22Rv1 (cell line): ENCODE data around the gene C1orf159.

Experiments used
- ZFX ChIP-seq: fragments of 450-650 bp; IDR thresholded peaks from 2 replicates; pipeline ENCODE4 v1.6.1; 2017; ENCODE audit warnings: antibody characterized with exemption, borderline replicate concordance
- TF ChIP-seq, protein P1 (sequence below): fragments of 450-650 bp; IDR thresholded peaks from 2 replicates; pipeline ENCODE4 v1.5.1; 2017; ENCODE audit warnings: mild to moderate bottlenecking

DNA sequence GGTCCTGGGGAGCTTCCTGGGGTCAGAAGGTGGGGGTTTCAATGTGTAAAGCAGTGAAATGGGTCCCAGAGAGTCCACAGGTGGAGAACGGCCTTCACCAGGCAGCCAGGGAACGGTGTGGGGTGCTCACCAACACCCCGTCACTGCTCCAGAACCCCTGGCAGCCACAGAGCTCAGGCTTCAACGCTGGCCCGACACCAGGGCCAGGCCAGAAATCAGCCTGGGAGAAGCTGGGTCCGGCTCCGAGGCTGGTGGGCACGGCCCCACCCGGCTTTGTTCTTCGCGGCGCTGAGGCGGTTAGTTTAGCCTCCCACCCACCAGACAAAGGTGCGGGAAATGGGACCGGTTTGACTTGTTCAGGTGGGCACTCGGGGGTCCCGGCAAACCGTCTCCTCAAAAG is 24.8 kb upstream of the C1orf159 start:
- TF ChIP-seq, protein P1, sequence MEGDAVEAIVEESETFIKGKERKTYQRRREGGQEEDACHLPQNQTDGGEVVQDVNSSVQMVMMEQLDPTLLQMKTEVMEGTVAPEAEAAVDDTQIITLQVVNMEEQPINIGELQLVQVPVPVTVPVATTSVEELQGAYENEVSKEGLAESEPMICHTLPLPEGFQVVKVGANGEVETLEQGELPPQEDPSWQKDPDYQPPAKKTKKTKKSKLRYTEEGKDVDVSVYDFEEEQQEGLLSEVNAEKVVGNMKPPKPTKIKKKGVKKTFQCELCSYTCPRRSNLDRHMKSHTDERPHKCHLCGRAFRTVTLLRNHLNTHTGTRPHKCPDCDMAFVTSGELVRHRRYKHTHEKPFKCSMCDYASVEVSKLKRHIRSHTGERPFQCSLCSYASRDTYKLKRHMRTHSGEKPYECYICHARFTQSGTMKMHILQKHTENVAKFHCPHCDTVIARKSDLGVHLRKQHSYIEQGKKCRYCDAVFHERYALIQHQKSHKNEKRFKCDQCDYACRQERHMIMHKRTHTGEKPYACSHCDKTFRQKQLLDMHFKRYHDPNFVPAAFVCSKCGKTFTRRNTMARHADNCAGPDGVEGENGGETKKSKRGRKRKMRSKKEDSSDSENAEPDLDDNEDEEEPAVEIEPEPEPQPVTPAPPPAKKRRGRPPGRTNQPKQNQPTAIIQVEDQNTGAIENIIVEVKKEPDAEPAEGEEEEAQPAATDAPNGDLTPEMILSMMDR = no peak
- no peak for TF ChIP-seq ZFX
